Skeletal muscle tissue (tissue), 4 donors: ENCODE data around the gene C14orf132. TPM values are rescaled to one million over a fixed set of nuclear protein-coding genes. Genes with fewer than 3 reads are reported as not detected.
"Not testable (repeated sequence)": the region's sequence is repeated elsewhere in the genome, so short reads cannot be mapped to it uniquely, and the experiment has no call there.

Source experiments
- H3K27ac ChIP-seq: one replicate; pipeline ENCODE4 v1.7.0; 2013; ENCODE audit warnings: mild to moderate bottlenecking, low read depth, low read length, inconsistent platforms
- H3K27me3 ChIP-seq, 3 donors: one replicate each; pipeline ENCODE4 v1.7.0; 2013; ENCODE audit warnings: low read length in 3 of 3; ENCODE audit not compliant: control insufficient read depth in 3 of 3, insufficient read depth in 3 of 3
- H3K36me3 ChIP-seq, 3 donors: one replicate each; pipeline ENCODE4 v1.7.0; 2013; ENCODE audit warnings: low read length in 3 of 3; ENCODE audit not compliant: control insufficient read depth in 3 of 3, insufficient read depth in 3 of 3
- H3K4me1 ChIP-seq, 3 donors: one replicate each; pipeline ENCODE4 v1.7.0; 2013; ENCODE audit warnings: low read length in 3 of 3, mild to moderate bottlenecking in 3 of 3; ENCODE audit not compliant: control insufficient read depth in 3 of 3, insufficient read depth in 3 of 3
- H3K4me3 ChIP-seq, 3 donors: one replicate each; pipeline ENCODE4 v1.7.0; 2013; ENCODE audit warnings: low read length in 3 of 3
- H3K9ac ChIP-seq, 3 donors: one replicate each; pipeline ENCODE4 v1.7.0; 2013; ENCODE audit warnings: low read length in 3 of 3, mild to moderate bottlenecking in 3 of 3, moderate library complexity in 2 of 3, low read depth in 1 of 3
- H3K9me3 ChIP-seq, 3 donors: one replicate each; pipeline ENCODE4 v1.7.0; 2013; ENCODE audit warnings: low read length in 3 of 3; ENCODE audit not compliant: control insufficient read depth in 3 of 3
- total RNA-seq: library from RNA; depleted of rRNA; stranded (reverse); fragments of >200 nt; gene quantifications from one replicate; pipeline ENCODE4 v1.2.3, GENCODE V29; 2014
- donor health status: Osteomylitis.

C14orf132 gene
- total RNA-seq = 8.9 TPM

GRCh38 chr14:96038920-96039632 is at the start of gene C14orf132:
Gene C14orf132, plus strand, starts transcription at chr14:96039362. Its CDS starts 139 bp downstream, at chr14:96039501.
- H3K9ac ChIP-seq = peak within 1 kb of the TSS; percentile 45 to 89 (median 56)
- peaks cover 6 to 26% (median 15%) of the 10 kb centered on the region in 3 donors for H3K4me1 ChIP-seq
- H3K9me3 ChIP-seq = no peaks in the 10 kb centered on the region
- peak within 1 kb of the TSS; percentile 30 for H3K27ac ChIP-seq
- H3K36me3 ChIP-seq = no peaks in the 10 kb centered on the region
- H3K27me3 ChIP-seq = peaks cover 8 to 33% (median 8%) of the 10 kb centered on the region in 3 donors
- peak within 1 kb of the TSS; percentile 64 to 82 (median 71) for H3K4me3 ChIP-seq

- peaks cover 0 to 10% (median 0%) of the 10 kb centered on the region in 3 donors for H3K9me3 ChIP-seq
- H3K36me3 ChIP-seq = no peaks in the 10 kb centered on the region
- H3K27me3 ChIP-seq = peaks cover 0 to 18% (median 12%) of the 10 kb centered on the region in 3 donors
- H3K9ac ChIP-seq = no peak overlapping the region
- H3K4me1 ChIP-seq = no peaks in the 10 kb centered on the region
- no peak overlapping the region for H3K27ac ChIP-seq
- no peak overlapping the region for H3K4me3 ChIP-seq
Measured at GRCh38 chr14:95993768-95994592, 45.2 kb upstream of the C14orf132 start.

- peaks cover 0 to 18% (median 12%) of the 10 kb centered on the region in 3 donors for H3K27me3 ChIP-seq
Measured at GRCh38 chr14:95994593-95994928, 44.6 kb upstream of the C14orf132 start.

GRCh38 chr14:95998656-95999055 is 40.5 kb upstream of the C14orf132 start:
- Histone ChIP-seq H3K4me3 (no peak overlapping the region), H3K9me3 (peaks cover 0 to 2% (median 0%) of the 10 kb centered on the region in 3 donors), H3K9ac (no peak overlapping the region), H3K27me3 (peaks cover 0 to 27% (median 22%) of the 10 kb centered on the region in 3 donors), H3K36me3 (no peaks in the 10 kb centered on the region), H3K4me1 (no peaks in the 10 kb centered on the region), H3K27ac (no peak overlapping the region)

More at GRCh38 chr14:95994593-95994928, 44.6 kb upstream of the C14orf132 start:
- no peak overlapping the region for H3K9ac ChIP-seq
- no peak overlapping the region for H3K4me3 ChIP-seq
- H3K27ac ChIP-seq = no peak overlapping the region
- H3K36me3 ChIP-seq = no peaks in the 10 kb centered on the region
- no peaks in the 10 kb centered on the region for H3K4me1 ChIP-seq
- H3K9me3 ChIP-seq = peaks cover 0 to 10% (median 0%) of the 10 kb centered on the region in 3 donors

GRCh38 chr14:96001866-96002497 is 37.2 kb upstream of the C14orf132 start:
- Histone ChIP-seq H3K4me1 (no peaks in the 10 kb centered on the region), H3K4me3 (no peak overlapping the region), H3K36me3 (no peaks in the 10 kb centered on the region), H3K27me3 (peaks cover 0 to 25% (median 22%) of the 10 kb centered on the region in 3 donors), H3K9ac (no peak overlapping the region), H3K9me3 (peaks cover 0 to 2% (median 0%) of the 10 kb centered on the region in 3 donors), H3K27ac (no peak overlapping the region)

- H3K9ac ChIP-seq = no peak overlapping the region
- no peaks in the 10 kb centered on the region for H3K36me3 ChIP-seq
- H3K9me3 ChIP-seq = peaks cover 0 to 2% (median 0%) of the 10 kb centered on the region in 3 donors
- H3K27me3 ChIP-seq = peaks cover 0 to 23% (median 22%) of the 10 kb centered on the region in 3 donors
- H3K4me1 ChIP-seq = no peaks in the 10 kb centered on the region
- no peak overlapping the region for H3K4me3 ChIP-seq
- H3K27ac ChIP-seq = no peak overlapping the region
Measured at GRCh38 chr14:96002498-96002884, 36.7 kb upstream of the C14orf132 start.

GRCh38 chr14:96011131-96011530 is 28.0 kb upstream of the C14orf132 start:
- no peak overlapping the region for H3K9ac ChIP-seq
- H3K4me3 ChIP-seq = no peak overlapping the region
- H3K9me3 ChIP-seq = peaks cover 0 to 8% (median 4%) of the 10 kb centered on the region in 3 donors
- H3K36me3 ChIP-seq = no peaks in the 10 kb centered on the region
- no peak overlapping the region for H3K27ac ChIP-seq
- H3K4me1 ChIP-seq = no peaks in the 10 kb centered on the region
- no peaks in the 10 kb centered on the region for H3K27me3 ChIP-seq

GRCh38 chr14:96011607-96012006 is 27.6 kb upstream of the C14orf132 start:
- H3K27ac ChIP-seq = no peak overlapping the region
- no peak overlapping the region for H3K9ac ChIP-seq
- no peaks in the 10 kb centered on the region for H3K4me1 ChIP-seq
- no peaks in the 10 kb centered on the region for H3K27me3 ChIP-seq
- H3K36me3 ChIP-seq = no peaks in the 10 kb centered on the region
- no peak overlapping the region for H3K4me3 ChIP-seq
- peaks cover 0 to 8% (median 4%) of the 10 kb centered on the region in 3 donors for H3K9me3 ChIP-seq

GRCh38 chr14:96012757-96013156 is 26.4 kb upstream of the C14orf132 start:
- H3K9me3 ChIP-seq = not testable (repeated sequence)

More at GRCh38 chr14:96012757-96013156, 26.4 kb upstream of the C14orf132 start:
- not testable (repeated sequence) for H3K27ac ChIP-seq, H3K27me3 ChIP-seq, H3K9ac ChIP-seq, H3K4me1 ChIP-seq, H3K36me3 ChIP-seq, H3K4me3 ChIP-seq
